HG03520 (cell line): Measurements from ENCODE around the gene NDUFB6.
"Not testable (repeated sequence)": the region's sequence is repeated elsewhere in the genome, so short reads cannot be mapped to it uniquely, and the experiment has no call there.

Experiments used
- ATAC-seq: cut with Tn5 transposase; IDR thresholded peaks from one replicate; pipeline ENCODE4 v1.9.1; 2021; ENCODE audit warnings: mild to moderate bottlenecking, moderate library complexity; ENCODE audit not compliant: unreplicated experiment

Gene NDUFB6

GRCh38 chr9:32572900-32573523, at the start of gene NDUFB6:
NDUFB6 (minus strand) TSS chr9:32573159; CDS start chr9:32573060, 99 bp downstream.
- peak; percentile 82 for ATAC-seq

DNA sequence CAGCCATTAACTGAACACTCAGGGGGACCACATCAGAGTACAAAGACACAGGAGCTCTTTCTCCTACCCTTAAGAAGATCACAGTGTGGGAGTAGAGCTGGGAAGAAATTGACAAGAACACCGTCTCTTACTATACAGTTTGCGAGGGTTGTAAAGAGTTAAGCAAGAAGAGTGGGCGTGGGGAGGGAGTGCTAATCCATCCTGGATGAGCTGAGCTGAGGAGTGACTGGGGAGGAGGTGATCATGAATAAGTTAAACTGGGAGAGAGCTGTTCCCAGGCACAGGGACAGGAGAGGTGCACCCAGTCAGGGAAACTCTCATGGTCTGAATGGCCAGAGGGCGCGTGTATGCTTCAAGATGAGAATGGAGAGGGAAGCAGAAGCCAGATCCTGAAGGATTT, 45.3 kb upstream of the NDUFB6 start:
- ATAC-seq = no peak

- ATAC-seq = no peak
These were observed 33.9 kb upstream of the NDUFB6 start for GRCh38 chr9:32606811-32607210.

GRCh38 chr9:32603914-32604852, 31.2 kb upstream of the NDUFB6 start:
- ATAC-seq = peak; percentile 63

DNA sequence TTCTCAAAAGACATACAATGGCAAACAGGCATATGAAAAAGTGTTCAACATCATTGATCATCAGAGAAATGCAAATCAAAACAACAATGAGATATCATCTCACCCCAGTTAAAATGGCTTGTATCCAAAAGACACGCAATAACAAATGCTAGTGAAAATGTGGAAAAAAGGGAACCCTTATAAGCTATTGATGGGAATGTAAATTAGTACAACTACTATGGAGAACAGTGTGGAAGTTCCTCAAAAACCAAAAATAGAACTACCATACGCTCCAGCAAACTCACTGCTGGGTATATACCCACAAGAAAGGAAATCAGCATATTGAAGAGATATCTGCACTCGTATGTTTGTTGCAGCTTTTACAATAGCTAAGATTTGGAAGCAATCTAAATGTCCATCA, 26.1 kb upstream of the NDUFB6 start:
- ATAC-seq = not testable (repeated sequence)

- ATAC-seq = no peak
These were observed 24.0 kb upstream of the NDUFB6 start for GRCh38 chr9:32596936-32597335.

DNA sequence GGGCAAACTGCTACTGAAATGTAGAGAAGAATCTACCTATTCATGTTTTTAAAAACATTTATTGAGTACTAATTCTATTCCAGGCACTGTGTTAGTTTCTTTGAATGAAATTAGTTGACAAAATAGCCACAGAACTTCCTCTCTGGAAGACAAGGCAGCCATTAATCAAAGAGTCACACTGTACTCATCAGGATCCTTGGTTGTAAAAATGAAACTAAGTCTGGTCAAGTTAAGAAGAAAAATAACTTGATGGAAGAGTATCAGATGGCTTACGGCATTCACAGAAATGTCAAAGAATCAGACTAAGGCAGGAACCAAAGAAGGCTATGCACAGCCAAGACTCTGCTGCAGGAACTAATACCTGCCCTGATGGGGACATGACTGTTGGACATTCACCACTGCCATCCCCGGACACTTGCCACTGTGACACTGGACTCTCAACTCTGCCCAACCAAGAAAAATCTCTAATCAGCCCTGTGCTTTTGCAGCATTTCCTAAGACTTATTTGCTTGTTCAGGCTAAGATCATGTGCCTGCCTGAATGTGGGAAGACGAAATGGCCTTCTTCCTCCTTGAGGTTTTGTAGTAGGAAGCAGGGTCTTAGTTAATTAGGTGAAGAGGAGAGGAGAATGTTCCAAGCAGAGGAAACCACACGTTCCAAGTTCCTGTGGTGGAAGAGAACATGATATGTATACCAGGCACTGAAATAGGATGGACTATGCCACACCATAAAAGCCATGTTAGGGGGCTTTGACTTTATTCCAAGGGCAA, 23.3 kb upstream of the NDUFB6 start:
- ATAC-seq = no peak

DNA sequence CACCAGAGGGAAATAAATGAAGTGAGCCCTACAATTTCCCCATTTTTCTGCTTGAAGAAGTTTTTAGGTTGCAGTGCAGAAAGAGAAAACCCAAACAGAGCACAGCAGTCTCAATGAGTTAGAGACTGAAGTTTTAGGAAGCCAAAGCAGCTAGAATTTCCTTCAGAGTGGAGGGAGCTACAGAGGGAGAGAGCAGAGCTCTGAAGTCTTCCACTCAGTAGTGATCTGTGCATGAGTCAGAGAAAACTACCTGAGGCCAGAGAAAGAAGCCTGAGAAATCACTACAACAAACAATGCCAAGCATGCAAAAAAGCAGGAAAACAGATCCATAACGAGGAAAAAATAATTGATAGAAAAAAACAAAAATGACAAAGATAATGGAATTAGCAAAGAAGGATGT, 17.9 kb upstream of the NDUFB6 start:
- no peak for ATAC-seq

- no peak for ATAC-seq
These were observed 17.5 kb upstream of the NDUFB6 start for GRCh38 chr9:32590476-32590875.

DNA sequence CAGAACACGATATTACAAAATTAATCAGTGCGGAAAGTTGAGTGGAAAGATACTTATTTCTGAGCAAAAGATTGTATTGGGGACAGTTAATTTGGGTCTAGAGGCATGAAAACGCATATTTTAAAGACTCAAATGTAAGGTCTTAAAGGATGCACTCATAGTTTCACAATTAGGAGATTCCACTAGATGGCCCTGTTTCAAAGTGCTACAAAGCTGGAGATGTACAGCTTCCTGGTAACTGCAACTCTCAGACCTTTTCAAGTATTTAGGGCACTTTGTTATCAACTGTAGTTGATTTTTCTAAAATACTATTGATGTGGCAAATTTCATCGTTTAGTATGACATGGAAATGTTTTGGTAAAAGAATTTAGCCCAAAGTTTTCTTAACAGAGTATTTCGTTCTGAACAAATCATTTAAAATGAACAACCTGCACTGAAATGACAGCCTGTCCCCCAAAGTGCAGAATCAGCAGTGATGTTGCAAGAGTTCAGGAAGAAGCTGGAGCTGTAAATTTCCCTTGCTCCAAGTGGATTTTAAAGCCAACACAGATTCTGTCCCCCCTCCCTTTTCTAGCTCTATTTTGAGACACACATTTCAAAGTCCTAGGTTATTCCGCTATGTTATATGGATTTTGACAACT, 16.2 kb upstream of the NDUFB6 start:
- ATAC-seq = peak; percentile 51

DNA sequence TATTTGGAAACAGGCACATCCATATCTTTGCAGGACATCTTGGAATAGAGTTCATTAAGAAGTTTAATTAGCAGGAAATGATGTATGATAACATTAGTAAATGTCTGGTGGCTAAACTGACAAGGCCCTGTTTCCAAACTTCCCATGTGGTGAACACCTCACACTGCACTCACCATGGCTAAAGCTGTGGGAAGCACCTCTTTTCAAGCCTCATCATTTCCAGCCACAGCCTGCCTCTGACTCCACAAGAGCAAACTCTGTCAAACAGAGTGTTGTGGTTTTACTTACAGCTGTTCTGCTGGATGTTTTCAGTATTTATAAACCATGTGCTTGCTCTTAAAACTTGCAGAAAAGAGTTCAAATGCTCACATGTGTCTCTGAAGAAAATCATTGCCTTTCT, 14.9 kb upstream of the NDUFB6 start:
- ATAC-seq = peak; percentile 71

GRCh38 chr9:32584784-32585183, 11.8 kb upstream of the NDUFB6 start:
- ATAC-seq = no peak

DNA sequence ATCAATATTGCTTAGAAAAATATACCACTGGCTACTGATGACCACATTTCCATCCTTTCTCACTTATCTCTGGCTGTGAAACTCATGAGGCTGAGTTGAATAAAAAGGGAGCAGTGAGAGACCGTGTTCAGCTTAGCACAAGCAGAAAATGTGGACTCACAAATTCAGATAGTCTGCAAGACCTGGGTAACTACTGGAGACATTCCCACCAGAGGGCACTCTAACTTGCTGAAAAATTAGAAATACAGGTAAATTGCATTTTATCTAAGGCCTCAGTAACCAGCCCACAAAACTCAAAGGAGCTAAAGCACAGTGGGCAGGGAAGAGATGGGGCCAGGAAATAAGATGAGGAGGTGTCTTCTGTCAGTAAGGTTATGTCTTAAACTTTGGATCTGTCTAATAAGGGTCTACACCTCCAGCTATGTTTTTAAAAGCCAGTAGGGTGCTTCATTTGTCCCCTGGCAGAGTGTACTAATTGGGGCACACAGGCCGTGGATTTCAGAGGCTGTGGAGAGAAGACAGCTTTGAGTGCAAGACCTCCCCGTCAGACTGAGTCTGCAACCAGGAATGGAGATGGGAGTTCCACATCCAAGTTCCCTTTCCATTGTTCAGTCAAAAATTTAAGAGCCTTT, 8.7 kb upstream of the NDUFB6 start:
- no peak for ATAC-seq

- ATAC-seq = no peak
These were observed 7.8 kb upstream of the NDUFB6 start for GRCh38 chr9:32580631-32581300.

DNA sequence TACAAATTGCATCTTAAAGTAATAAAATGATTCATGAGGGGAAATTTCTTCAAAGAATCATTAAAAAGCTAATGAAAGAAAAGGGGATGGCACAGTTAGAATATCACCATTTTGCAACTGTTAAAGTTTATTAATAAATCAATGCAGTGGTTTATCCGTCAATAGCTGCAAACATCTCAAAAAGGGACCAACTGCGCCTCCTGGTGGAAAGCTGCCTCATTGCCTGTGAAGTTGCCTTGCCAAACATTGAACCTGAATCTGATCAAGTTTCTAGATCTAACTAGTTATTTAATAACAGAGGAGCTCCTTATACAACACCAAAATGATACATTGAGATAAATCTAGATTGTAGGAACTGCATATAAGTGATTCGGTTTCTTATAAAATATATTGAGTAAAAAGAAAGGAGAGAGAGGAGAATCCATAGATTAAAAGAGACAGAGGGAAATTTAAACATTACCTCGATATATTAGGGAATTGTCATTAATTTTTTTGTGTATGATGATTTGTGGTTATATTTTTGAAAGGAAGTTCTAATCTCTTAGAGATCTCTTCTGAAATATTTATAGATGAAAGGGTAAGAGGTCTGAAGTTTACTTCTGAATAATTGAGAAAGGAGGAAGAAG, 6.9 kb upstream of the NDUFB6 start:
- no peak for ATAC-seq

DNA sequence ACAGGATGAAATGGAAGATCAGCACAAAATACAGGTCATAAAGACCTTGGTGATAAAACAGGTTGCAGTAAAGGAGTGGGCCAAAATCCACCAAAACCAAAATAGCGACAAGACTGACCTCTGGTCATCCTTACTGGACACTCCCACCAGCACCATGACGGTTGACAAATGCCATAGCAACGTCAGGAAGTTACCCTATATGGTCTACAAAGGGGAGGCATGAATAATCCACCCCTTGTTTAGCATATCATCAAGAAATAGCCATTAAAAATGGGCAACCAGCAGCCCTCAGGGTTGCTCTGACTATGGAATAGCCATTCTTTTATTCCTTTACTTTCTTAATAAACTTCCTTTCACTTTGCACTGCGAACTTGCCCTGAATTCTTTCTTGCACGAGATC, 6.0 kb upstream of the NDUFB6 start:
- no peak for ATAC-seq

GRCh38 chr9:32577316-32577715, 4.4 kb upstream of the NDUFB6 start:
- no peak for ATAC-seq

DNA sequence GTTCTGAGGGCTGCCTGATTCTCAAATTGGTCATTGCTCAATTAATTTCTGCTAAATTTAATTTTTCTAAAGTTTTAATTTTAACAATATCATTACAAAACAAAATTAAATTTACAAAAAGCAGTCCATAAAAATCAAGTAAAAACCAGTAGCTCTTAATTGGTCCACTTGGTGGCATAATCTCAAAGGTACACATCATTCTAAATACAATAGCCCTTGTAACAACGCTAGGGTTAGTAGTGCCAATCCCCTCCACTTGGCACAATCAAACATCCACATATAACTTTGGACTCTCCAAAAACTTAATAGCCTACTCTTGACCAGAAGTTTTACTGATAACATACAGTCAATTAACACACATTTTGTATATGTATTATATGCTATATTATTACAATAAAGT, 1.9 kb upstream of the NDUFB6 start:
- ATAC-seq = no peak

- ATAC-seq = no peak
These were observed 862 bp upstream of the NDUFB6 start for GRCh38 chr9:32573821-32574220.
